ENCODE results near the gene KIF25.

DNA sequence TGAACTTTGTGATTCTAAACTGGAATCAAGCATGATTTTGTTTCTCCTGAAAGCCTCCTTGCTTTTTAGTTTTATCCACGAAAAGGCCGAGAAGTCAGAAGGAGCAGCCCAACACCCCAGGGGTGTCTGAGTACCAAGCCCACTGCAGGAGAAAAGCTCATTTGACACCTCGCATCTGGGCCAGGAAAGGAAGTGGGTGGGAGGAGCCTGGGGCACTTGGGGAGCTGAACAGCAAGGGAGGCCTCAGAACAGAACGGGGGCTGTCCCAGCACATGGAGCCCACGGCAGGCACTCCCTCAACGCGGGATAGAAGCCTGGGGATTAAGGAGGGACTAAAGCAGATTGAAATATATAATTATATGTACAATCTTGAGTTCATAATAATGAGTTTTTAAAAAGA lies 6.6 kb downstream of the KIF25 start:
- TF ChIP-seq, protein P1, sequence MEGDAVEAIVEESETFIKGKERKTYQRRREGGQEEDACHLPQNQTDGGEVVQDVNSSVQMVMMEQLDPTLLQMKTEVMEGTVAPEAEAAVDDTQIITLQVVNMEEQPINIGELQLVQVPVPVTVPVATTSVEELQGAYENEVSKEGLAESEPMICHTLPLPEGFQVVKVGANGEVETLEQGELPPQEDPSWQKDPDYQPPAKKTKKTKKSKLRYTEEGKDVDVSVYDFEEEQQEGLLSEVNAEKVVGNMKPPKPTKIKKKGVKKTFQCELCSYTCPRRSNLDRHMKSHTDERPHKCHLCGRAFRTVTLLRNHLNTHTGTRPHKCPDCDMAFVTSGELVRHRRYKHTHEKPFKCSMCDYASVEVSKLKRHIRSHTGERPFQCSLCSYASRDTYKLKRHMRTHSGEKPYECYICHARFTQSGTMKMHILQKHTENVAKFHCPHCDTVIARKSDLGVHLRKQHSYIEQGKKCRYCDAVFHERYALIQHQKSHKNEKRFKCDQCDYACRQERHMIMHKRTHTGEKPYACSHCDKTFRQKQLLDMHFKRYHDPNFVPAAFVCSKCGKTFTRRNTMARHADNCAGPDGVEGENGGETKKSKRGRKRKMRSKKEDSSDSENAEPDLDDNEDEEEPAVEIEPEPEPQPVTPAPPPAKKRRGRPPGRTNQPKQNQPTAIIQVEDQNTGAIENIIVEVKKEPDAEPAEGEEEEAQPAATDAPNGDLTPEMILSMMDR (IDR thresholded peaks at IDR 0.05 in 4 of 5, conservative IDR thresholded peaks at IDR 0.05 in 1 of 5) = no peak
- no peak for TF ChIP-seq POLR2A (IDR thresholded peaks at IDR 0.05)

Data from gastrocnemius medialis (tissue), 4 donors.